HepG2 (cell line): ENCODE measurements around the gene FLYWCH1. TPM values are rescaled to one million over a fixed set of nuclear protein-coding genes. Genes with fewer than 3 reads are reported as not detected.

Experiments used
- CSRNP2 ChIP-seq: sonication (generic); formaldehyde crosslinking; conservative IDR thresholded peaks from 2 replicates; pipeline ENCODE4 v1.8.0; 2022; ENCODE audit warnings: low read depth, missing genetic modification reagents
- GPBP1L1 ChIP-seq: sonication (generic); formaldehyde crosslinking; IDR thresholded peaks from 2 replicates; pipeline ENCODE4 v1.5.0; 2020; ENCODE audit warnings: mild to moderate bottlenecking, missing genetic modification reagents
- HMGA1 ChIP-seq: sonication (generic); formaldehyde crosslinking; conservative IDR thresholded peaks from 2 replicates; pipeline ENCODE4 v1.4.0; 2020; ENCODE audit warnings: missing genetic modification reagents
- HNF4G ChIP-seq, 2 experiments: sonication (generic) in 1 of 2; formaldehyde crosslinking in 1 of 2; IDR thresholded peaks; 2 replicates each; pipeline versions ENCODE4 v1.4.0 to v1.6.1; 2011 to 2020; ENCODE audit warnings: borderline replicate concordance in 2 of 2, low read depth in 2 of 2, mild to moderate bottlenecking in 2 of 2, low read length in 1 of 2, missing genetic modification reagents in 1 of 2, moderate library complexity in 1 of 2
- SNAPC4 ChIP-seq: sonication (generic); formaldehyde crosslinking; IDR thresholded peaks from 2 replicates; pipeline ENCODE4 v1.4.0; 2020; ENCODE audit warnings: mild to moderate bottlenecking, missing genetic modification reagents
- STAT5B ChIP-seq: sonication (generic); formaldehyde crosslinking; IDR thresholded peaks from 2 replicates; pipeline ENCODE4 v1.4.0; 2020; ENCODE audit warnings: missing genetic modification reagents
- ZNF20 ChIP-seq: sonication (generic); formaldehyde crosslinking; IDR thresholded peaks from 2 replicates; pipeline ENCODE4 v1.4.0; 2020; ENCODE audit warnings: mild to moderate bottlenecking, moderate library complexity, missing genetic modification reagents
- ZNF407 ChIP-seq: sonication (generic); formaldehyde crosslinking; IDR thresholded peaks from one replicate; pipeline ENCODE4 v1.5.1; 2020; ENCODE audit warnings: mild to moderate bottlenecking, missing genetic modification reagents; ENCODE audit errors: not compliant biosample characterization
- ZNF510 ChIP-seq: sonication (generic); formaldehyde crosslinking; IDR thresholded peaks from 2 replicates; pipeline ENCODE4 v1.4.0; 2020; ENCODE audit warnings: low read depth, mild to moderate bottlenecking, missing genetic modification reagents
- ZNF839 ChIP-seq: sonication (generic); formaldehyde crosslinking; IDR thresholded peaks from 2 replicates; pipeline ENCODE4 v1.4.0; 2020; ENCODE audit warnings: missing genetic modification reagents, mild to moderate bottlenecking, borderline replicate concordance
- polyA plus RNA-seq, 8 experiments: library from polyadenylated mRNA; depleted of rRNA in 3 of 8; stranded (reverse) in 7 of 8; unstranded in 1 of 8; fragments of >200 nt; fragmentation: Illumina TruSeq in 4 of 8; extraction: Trizol in 4 of 8; gene quantifications; 2 replicates each; pipeline versions ENCODE4 v1.2.1 to v1.2.3, GENCODE V29; 2011 to 2016; ENCODE audit warnings: low read depth in 4 of 8, missing spikeins in 1 of 8, mixed read lengths in 1 of 8; ENCODE audit not compliant: insufficient read depth in 1 of 8
- total RNA-seq, 5 experiments: library from RNA; depleted of rRNA; stranded (reverse); fragments of >200 nt; fragmentation: Illumina TruSeq; extraction: Trizol; gene quantifications; 2 replicates each; pipeline ENCODE4 v1.2.3, GENCODE V29; 2016; ENCODE audit warnings: low read depth in 1 of 5

FLYWCH1 gene
- total and polyA plus RNA-seq, 2 of the 13 experiments (the other 11 are each of a cell fraction or from before 2014, with no cell fraction given), result 7.3 to 12.4 TPM

GRCh38 chr16:2980227-2981176 is 68.8 kb downstream of the FLYWCH1 start, which contains the start of gene PKMYT1 (continued):
- TF ChIP-seq ZNF20 (CRISPR knock-in tag) (no peak), GPBP1L1 (no peak), ZNF510 (CRISPR knock-in tag) (no peak), HMGA1 (CRISPR knock-in tag) (no peak), ZNF839 (0 out of 2 replicates have a peak, but pooled peaks have one; percentile 28), STAT5B (no peak), CSRNP2 (CRISPR knock-in tag) (no peak), SNAPC4 (CRISPR knock-in tag) (no peak), ZNF407 (CRISPR knock-in tag) (no peak), HNF4G (IDR thresholded peaks at IDR 0.05; ENCODE audit: borderline replicate concordance, low read depth, low read length) (no peak), HNF4G (CRISPR knock-in tag; IDR thresholded peaks at IDR 0.05; ENCODE audit: borderline replicate concordance, low read depth) (0 out of 2 replicates have a peak, but pooled peaks have one; percentile 10)
